Measurements from ENCODE around the gene TNRC6A. TPM values are rescaled to one million over a fixed set of nuclear protein-coding genes. Genes with fewer than 3 reads are reported as not detected.

The TNRC6A gene
- total and polyA plus RNA-seq, 9 of the 15 experiments (the other 6 are each of a cell fraction or from before 2014, with no cell fraction given) = 3.4 to 32.1 (median 26.6) TPM

GRCh38 chr16:24736758-24737157 lies 7.3 kb downstream of the TNRC6A start:
- Histone ChIP-seq H3K9me1 (ENCODE audit: control insufficient read depth, insufficient read depth, low read length) (no peaks in the 10 kb centered on the region), H3K79me2 (ENCODE audit: control insufficient read depth, insufficient read depth, low read length) (peaks cover 99% of the 10 kb centered on the region), H3K36me3 (ENCODE audit: control insufficient read depth, insufficient read depth, low read length) (peaks cover 41% of the 10 kb centered on the region), H3K27me3 (ENCODE audit: control insufficient read depth in 2 of 2, insufficient read depth in 2 of 2, low read length in 2 of 2) (no peaks in the 10 kb centered on the region), H3K27ac (ENCODE audit: extremely low read depth, low read depth, low read length) (peak overlapping the region; percentile 46; the same call in 1 of the 3 replicates), H4K20me1 (replicated peaks; ENCODE audit: control insufficient read depth, insufficient read depth, low read length) (peaks cover 33% of the 10 kb centered on the region), H2AFZ (ENCODE audit: low read depth, low read length) (no peak overlapping the region), H3K4me1 (replicated peaks in 1 of 2; ENCODE audit: control insufficient read depth in 2 of 2, insufficient read depth in 2 of 2, low read length in 2 of 2) (peaks cover 7 to 30% of the 10 kb centered on the region in 2 experiments; a peak in 3 of 5 replicates), H3K9ac (ENCODE audit: insufficient read depth in 1 of 2, low read depth in 2 of 2, low read length in 2 of 2) (no peak overlapping the region), H3K9me3 (replicated peaks; ENCODE audit: control insufficient read depth, insufficient read depth, low read depth, low read length) (no peaks in the 10 kb centered on the region), H3K4me2 (ENCODE audit: insufficient read depth, low read length) (no peak overlapping the region), H3K4me3 (no peak overlapping the region)
- ChIA-PET POLR2A (interaction anchor here (0.6 to 1.8 kb wide), 8 partner anchors 9 to 328 kb away, joined by 3 to 17 read pairs (median 4); no protein-coding TSS in a partner anchor), CTCF (ENCODE audit: low intra/inter-chr PET ratio) (no interaction called here)
- TF ChIP-seq RBM14 (IDR thresholded peaks at IDR 0.05; ENCODE audit: borderline replicate concordance, insufficient read depth, low read depth, low read length) (no peak), MAFG (tag; conservative IDR thresholded peaks at IDR 0.05) (no peak), KLF16 (IDR thresholded peaks at IDR 0.05) (no peak), PTTG1 (tag; IDR thresholded peaks at IDR 0.05; ENCODE audit: low read depth) (no peak), NCOA4 (IDR thresholded peaks at IDR 0.05; ENCODE audit: partially characterized antibody) (no peak), HCFC1 (IDR thresholded peaks at IDR 0.05; ENCODE audit: low read depth, low read length) (no peak), MCM2 (IDR thresholded peaks at IDR 0.05; ENCODE audit: low read depth) (no peak), HNRNPL (IDR thresholded peaks at IDR 0.05; ENCODE audit: low read depth, low read length) (no peak), FOXJ2 (tag; IDR thresholded peaks at IDR 0.05) (no peak), MBD1 (CRISPR knock-in tag; IDR thresholded peaks at IDR 0.05) (no peak), ZFP30 (CRISPR knock-in tag; IDR thresholded peaks at IDR 0.05; ENCODE audit: borderline replicate concordance) (no peak), JUNB (CRISPR knock-in tag; conservative IDR thresholded peaks at IDR 0.05) (no peak)
- TF ChIP-seq, protein P1, sequence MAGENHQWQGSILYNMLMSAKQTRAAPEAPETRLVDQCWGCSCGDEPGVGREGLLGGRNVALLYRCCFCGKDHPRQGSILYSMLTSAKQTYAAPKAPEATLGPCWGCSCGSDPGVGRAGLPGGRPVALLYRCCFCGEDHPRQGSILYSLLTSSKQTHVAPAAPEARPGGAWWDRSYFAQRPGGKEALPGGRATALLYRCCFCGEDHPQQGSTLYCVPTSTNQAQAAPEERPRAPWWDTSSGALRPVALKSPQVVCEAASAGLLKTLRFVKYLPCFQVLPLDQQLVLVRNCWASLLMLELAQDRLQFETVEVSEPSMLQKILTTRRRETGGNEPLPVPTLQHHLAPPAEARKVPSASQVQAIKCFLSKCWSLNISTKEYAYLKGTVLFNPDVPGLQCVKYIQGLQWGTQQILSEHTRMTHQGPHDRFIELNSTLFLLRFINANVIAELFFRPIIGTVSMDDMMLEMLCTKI (IDR thresholded peaks at IDR 0.05; ENCODE audit: partially characterized antibody) = no peak
- ATAC-seq = peak; percentile 52
- in situ Hi-C loops (cut with MboI) (no loop called here), intact Hi-C loops (cut with micrococcal nuclease) (no loop called here)
- FAIRE-seq = no peak
- DNase-seq (ENCODE audit: extremely low read depth in 1 of 4, low spot score in 3 of 4) = peak in 1 of 4 experiments; percentile 14
- BruUV-seq (replicated peaks) = no TSS peak
- WGBS (ENCODE audit: insufficient coverage, low coverage, missing lambda C conversion rate) = 34% methylated on average over 5 of the region's 5 CpGs
